HG02642 (cell line): ENCODE data around the gene LRRC31.

Experiments
- ATAC-seq: cut with Tn5 transposase; IDR thresholded peaks from one replicate; pipeline ENCODE4 v1.9.1; 2021; ENCODE audit warnings: mild to moderate bottlenecking; ENCODE audit not compliant: unreplicated experiment, poor library complexity

Gene LRRC31

DNA sequence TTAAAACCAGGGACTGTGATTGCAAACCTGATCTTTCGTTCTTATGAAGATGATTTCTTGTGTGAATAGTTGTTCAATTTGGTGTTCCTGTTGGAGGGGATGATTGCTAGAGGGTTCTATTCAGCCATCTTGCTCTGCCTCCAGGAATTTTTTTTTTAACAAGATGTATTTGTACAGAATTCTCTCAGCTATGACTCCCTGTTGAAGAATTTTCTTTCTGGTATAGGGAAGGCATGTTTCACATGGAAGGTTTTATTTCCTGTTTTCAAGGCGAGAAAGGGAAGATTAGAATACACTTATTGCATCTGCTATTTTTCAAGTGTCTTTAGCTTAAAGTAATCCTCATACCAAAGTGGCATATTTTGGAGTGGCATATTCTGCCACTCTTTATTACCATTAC is 51.4 kb downstream of the LRRC31 start:
- ATAC-seq = no peak

DNA sequence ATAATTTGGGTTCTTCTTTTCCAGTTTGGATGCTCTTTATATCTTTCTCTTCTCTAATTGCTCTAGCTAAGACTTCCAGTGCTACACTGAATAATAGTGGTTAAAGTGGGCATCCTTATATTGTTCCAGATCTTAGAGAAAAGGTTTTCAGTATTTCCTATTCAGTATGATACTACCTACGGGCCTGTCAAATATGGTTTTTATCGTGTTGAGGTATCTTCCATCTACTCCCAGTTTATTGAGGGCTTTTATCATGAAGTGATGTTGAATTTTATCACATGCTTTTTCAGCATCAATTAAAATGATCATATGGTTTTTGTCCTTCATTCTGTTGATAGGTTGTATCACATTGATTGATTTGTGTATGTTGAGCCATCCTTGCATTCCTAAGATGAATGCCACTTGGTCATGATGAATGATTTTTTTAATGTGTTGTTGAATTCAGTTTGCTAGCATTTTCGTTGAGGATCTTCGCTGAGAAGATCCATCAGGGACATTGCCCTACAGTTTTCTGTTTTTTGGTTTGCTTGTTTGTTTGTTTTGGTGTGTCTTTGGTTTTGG is 54.1 kb downstream of the LRRC31 start:
- no peak for ATAC-seq

DNA sequence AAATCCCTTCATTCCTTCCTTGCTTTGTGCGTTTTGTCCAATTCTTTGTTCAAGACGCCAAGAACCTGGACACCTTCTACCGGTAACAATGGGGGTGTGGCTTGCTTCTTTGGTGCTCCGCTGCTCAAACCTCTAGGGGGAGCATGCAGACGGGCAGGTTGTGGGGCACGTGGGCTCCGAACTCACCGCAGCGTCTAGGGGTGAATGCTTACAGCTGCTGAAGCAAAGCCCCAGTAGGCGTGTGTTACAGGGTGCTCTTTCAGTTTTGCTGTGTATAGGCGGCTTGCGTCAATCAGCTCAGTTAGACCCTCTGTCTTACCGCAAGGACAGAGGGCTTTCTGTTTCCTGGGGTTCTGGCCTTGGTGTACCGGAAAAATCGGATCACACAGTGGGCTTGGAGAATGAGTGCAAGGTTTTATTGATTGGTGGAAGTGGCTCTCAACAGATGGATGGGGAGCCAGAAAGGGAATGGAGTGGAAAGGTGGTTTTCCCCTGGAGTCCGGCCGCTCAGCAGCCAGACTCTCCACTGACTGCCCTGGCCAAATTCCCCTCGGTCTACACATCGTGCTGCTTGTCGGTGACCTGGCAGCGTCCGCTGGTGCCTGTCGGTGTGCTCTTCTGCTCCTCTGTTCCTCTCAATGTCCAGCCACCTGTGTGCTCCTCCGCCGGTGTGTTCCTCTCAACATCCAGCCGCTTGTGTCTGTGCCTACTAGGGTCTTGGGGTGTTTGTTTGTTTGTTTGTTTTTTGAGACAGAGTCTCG is 55.8 kb downstream of the LRRC31 start:
- peak; percentile 92 for ATAC-seq

- no peak for ATAC-seq
Measured at GRCh38 chr3:169813278-169813677, 56.5 kb downstream of the LRRC31 start.

DNA sequence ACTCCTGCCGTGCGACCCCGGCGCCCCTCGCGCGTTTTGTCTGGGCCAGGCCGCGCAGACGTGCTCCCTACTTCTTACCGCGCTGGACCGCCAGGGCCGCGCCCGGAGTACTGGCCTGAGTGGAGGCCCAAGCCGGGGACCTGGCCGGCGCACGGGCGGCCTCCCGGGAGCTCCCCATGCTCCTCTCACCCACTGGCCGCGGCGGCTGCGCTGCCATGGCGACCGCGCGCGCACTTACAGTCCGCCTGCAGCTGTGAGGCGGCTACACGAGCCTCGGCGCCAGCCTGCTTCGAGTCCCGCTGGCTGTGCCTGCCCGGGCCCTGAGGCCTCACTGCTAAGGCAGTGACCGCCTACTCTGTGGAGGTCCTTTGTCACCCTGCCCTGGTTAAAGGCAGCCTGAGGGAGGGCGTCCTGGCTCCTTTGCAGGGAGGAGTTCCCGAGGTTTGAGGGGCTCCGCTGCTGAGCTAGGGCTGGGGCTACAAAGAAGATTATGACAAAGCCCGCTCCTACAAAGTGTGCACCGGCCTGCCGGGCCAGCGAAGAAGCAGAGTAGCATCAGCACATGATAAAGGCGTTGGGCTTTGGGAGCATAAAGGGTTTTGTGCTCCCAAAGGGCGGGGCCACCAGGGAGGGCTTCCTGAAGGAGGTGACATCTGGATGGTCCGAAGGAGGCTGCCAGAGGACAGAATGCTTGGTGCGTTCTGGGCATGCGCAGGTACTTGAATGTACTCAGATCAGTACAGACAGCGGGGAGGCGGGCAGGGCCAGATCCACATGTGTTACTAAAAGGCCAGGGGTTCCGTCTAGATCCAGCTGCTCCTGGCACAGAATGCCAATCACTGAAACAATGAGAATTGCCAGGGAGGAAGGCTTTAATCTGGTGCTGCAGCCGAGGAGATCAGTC is 57.2 kb downstream of the LRRC31 start, which contains the start of the genes LRRC34 and LRRIQ4:
TSS of gene LRRC34 (minus strand) at position 573 of the 904 bp plus-strand sequence. CDS start at position 217, 356 bp downstream.
TSS of gene LRRIQ4 (plus strand) at position 539 of the 904 bp plus-strand sequence. CDS start 9,052 bp downstream, outside the sequence.
- ATAC-seq = peak; percentile 71

DNA sequence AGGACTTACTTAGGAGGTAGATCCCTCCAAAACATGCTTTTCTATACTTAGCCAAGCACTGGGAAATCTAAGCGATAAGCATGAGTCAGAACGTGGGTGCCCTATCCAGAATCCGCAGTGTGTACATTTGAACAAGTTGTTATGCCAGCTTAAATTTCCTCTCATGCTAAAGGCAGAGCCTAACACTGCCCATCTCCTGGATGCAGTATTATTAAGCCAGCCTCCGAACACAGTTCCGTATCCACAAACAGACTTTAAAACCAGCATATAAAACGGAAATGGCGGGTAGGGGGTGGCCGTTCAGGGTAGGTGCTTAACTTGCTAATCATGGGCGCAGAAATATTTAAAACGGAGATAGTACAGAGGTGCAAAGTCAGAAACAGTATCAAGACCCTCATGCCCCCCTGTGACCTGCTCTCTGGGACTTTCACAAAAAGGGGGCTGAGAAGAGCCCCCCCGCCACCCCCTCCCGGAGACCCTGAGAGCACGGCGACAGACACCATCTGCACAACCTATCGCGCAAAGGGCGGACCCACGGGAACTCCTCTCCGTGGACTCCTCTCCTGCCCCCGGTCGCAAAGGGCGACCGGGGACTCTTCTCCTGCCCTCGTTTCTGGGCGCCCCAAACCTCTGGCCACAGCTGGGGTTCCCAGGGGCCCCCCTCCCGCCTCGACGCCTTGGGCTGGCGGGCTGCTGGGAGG is 58.0 kb downstream of the LRRC31 start:
- peak; percentile 4 for ATAC-seq

DNA sequence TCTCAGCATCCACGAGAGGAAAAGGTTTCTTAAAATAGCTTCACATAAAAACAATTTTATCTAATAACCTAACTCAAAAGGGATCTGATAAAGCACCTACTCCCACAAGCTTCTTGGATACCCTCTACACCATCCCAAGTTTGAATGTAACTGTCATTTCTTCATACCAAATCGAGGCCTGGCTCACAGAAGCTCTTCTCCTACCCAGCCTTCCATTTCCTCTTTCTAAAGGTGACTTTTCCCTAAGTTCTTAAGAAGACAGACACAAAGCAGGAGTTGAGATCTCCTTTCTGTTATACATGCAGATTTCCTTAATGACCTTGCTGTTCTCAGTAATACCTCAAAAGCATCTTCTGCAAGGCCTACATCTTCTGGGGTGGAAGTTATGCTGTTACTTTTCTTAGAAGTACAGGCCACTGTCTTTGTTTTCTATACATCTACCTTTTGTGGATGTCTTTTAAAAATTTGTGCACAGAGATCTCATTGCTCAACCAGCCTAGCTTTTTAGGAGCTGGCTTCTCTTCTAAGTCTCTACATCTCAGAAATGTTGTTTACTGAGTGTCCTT is 60.4 kb downstream of the LRRC31 start:
- ATAC-seq = no peak

DNA sequence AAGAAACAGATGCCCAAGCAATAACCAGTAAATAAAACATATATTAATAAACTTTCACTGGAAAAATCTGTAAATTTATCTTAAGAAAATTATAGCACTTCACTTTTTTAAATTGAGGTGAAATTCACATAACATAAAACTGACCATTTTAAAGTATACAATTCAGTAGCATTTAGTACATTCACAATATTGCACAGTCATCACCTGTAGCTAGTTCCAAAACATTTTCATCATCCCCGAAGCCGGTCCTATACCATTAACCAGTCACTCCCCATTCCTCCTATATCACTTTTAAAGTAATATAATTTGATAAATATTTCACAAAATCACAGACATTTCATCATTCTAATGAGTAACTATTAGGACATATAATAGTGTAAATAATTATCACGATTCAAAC is 65.1 kb downstream of the LRRC31 start:
- ATAC-seq = no peak

DNA sequence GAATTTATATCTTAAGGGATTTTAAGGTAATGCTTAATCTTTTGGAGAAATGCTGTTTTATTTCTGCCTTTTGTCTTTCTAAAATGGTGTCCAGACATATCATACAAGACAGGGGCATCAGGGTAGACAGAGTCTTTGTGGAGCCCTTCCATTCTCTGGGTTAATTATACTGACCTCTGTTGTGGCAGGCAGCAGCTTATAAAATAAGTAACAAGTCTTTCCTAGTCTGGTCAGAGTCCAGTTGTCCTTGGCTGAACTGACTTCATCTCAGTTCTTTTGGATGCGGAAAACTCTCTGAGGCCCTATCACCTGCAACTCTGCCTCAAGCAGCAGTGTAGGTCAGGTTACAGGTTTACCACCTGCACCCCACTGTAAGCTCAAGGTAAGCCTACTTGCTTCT is 77.4 kb downstream of the LRRC31 start:
- no peak for ATAC-seq

DNA sequence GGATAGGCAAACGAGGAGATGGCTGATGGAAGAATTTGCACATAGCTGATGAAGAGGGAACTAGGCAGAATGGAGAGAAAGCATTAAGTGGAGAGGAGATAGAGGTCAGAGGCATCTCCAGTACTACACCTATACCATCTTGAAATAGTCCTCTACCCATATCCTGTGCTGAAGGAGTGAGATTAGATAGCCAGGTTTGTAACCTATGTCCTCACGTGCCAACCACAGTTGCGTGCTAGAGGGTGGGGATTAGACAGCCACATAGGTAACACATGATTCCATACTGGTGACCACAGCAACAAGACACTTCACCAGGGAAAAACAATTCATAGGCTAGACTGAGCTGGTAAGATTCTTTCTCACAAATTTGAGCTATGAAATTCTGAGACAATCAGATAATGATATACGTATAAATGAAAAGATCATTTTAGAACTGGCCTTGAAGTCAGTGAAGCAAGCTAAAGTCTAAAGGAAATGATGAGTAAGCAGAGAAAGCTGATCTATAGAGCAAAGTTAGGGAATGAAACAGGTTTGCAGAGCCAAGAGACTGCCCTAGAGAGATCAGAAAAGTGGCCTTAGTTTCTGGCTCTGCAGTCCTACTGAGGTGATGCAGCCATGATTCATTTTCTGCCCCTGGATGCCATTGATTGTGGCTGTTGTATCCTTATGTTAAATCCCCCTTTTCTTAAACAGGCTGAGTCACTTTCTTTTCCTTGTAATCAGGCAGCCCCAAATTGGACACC is 78.9 kb downstream of the LRRC31 start:
- no peak for ATAC-seq

DNA sequence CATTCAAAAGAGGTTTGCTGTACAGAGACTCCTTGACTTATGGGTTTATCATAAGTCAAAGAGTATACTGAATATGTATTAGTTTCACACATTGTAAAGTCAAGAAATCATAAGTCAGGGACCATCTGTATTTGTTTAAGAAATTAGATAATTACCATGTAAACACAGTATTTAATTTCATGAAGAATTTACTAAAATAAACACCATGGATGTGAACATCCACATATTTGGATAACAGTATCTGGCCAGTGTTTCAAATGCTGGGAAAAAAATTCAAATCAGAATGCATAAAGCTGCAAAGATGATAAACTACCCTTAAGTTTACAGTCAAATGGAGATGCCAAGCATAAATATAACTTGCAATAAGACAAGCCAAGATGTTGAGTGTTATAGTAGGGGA is 79.5 kb downstream of the LRRC31 start:
- ATAC-seq = no peak
